HL-60 (cell line): ENCODE data around the gene AGR2.

Experiments
- DNase-seq, 2 experiments: peaks; one replicate each; pipeline ENCODE4 v3.0.0-alpha.2; 2010 to 2020; ENCODE audit warnings: low read depth in 1 of 2, low spot score in 1 of 2
- H3K27ac ChIP-seq: fragments of 250-450 bp; sonication (Bioruptor Pico); replicated peaks from 2 replicates; pipeline ENCODE4 v1.5.1; 2020; ENCODE audit warnings: mild to moderate bottlenecking, moderate library complexity
- H3K27me3 ChIP-seq: fragments of 250-450 bp; sonication (Bioruptor Pico); 2 replicates; pipeline ENCODE4 v1.5.1; 2021; ENCODE audit warnings: mild to moderate bottlenecking, moderate library complexity; ENCODE audit not compliant: insufficient read depth, poor library complexity, severe bottlenecking
- H3K4me3 ChIP-seq: replicated peaks from 2 replicates; pipeline ENCODE4 v1.5.1; 2011; ENCODE audit warnings: mild to moderate bottlenecking, control low read depth, low read length; ENCODE audit not compliant: insufficient read depth
- CTCF ChIP-seq: IDR thresholded peaks from one replicate; pipeline ENCODE4 v1.5.1; 2011; ENCODE audit warnings: low read length, control low read depth, inconsistent platforms; ENCODE audit not compliant: insufficient read depth
- GABPA ChIP-seq: IDR thresholded peaks from 2 replicates; pipeline ENCODE4 v1.6.1; 2012; ENCODE audit warnings: low read depth
- POLR2AphosphoS5 ChIP-seq: IDR thresholded peaks from 2 replicates; pipeline ENCODE4 v1.6.1; 2012; ENCODE audit warnings: low read depth
- REST ChIP-seq: IDR thresholded peaks from 2 replicates; pipeline ENCODE4 v1.6.1; 2012; ENCODE audit warnings: low read depth; ENCODE audit not compliant: insufficient replicate concordance
- SPI1 ChIP-seq: IDR thresholded peaks from 2 replicates; pipeline ENCODE4 v1.6.1; 2012; ENCODE audit warnings: low read depth, mild to moderate bottlenecking, borderline replicate concordance

The AGR2 gene

DNA sequence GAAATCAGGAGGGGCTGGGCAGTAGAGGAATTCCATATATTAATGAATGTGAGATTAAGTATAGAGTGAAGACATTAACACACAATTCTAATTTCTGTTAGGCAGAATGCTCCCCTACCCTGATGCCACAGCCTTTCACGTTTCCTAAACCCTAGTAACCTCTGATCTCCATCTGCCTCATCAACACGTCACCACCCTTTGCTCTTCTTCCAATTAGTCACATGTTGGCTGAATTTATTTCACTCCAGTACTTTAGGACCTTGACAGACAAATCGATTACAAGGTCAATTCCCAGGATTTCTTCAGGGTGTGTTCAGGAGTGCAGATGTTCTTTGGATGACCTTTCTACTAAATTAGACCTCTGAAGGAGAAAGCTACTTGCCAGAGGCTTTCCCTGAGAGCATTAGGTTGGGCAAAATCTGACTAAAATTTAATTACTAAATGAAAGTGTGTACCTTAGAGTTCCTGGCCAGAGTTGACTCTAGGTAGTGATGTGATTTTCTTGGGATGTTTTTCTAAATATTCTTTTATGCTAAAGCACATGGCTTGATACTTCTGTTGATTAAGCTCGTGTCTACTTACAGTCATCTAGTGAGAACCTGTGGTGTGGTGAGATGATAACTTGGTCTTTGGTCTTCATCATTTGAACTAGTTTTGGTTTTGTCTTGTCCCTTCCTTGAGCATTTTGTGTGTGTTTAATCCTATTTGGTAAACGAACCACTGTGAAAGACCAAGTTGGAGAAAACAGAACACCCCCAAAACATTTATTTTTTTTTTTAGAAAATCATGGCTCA is 12.7 kb downstream of the AGR2 start:
- Histone ChIP-seq H3K27me3 (no peaks in the 10 kb centered on the region), H3K27ac (no peak overlapping the region), H3K4me3 (no peak overlapping the region)
- DNase-seq: no peak
- no peak for TF ChIP-seq POLR2AphosphoS5

DNA sequence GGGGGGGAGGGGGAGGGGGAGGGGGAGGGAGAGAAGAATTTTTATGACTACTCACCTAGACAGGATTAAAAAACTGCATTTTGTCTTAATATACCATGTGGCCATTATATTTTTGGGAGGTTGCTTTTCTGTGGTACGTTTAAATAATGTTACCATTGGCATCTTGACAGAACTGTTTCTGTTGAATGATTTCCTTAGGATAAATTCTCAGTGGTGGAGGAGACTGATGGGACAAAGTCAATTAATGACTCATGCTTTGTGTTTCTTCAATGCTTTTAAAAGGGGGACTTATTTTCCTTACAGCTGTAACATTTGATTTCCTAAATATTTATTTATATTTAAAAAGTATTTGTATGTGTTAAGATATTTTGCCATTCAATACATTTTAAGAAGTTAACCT is 13.7 kb downstream of the AGR2 start:
- no peak for TF ChIP-seq REST
- no peak for TF ChIP-seq SPI1
- no peak for TF ChIP-seq GABPA
- no peak for TF ChIP-seq CTCF
- TF ChIP-seq POLR2AphosphoS5: no peak
- DNase-seq: no peak
- Histone ChIP-seq H3K27me3 (no peaks in the 10 kb centered on the region), H3K27ac (no peak overlapping the region), H3K4me3 (no peak overlapping the region)

DNA sequence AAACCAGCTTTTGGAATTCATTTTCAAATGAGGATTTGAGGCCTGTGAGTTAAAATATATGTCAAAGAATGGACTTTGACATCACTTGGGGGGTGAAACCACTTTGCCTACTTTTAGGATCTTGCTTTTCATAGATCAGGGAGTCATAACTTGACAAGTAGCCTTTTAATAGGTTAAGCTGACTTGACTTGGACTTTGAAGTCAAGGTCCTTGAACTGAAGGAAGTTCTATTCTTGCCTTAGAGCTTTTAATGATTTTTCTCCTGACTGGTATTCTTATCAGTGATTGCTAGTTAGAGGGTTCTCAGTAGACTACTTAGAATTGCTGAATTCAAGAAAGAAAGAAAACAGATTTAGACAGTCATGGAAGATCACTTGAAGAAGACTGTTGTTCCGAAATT is 17.7 kb downstream of the AGR2 start:
- TF ChIP-seq REST (no peak), GABPA (no peak), CTCF (no peak), POLR2AphosphoS5 (no peak), SPI1 (no peak)
- Histone ChIP-seq H3K27me3 (no peaks in the 10 kb centered on the region), H3K4me3 (no peak overlapping the region), H3K27ac (no peak overlapping the region)
- DNase-seq: no peak

GRCh38 chr7:16786257-16786656 is 18.5 kb downstream of the AGR2 start:
- H3K4me3 ChIP-seq: no peak overlapping the region
- DNase-seq: no peak
- TF ChIP-seq REST (no peak), GABPA (no peak), SPI1 (no peak), CTCF (no peak), POLR2AphosphoS5 (no peak)
- no peaks in the 10 kb centered on the region for H3K27me3 ChIP-seq
- no peak overlapping the region for H3K27ac ChIP-seq
